Measurements from ENCODE around the gene SEC14L3. TPM values are rescaled to one million over a fixed set of nuclear protein-coding genes. Genes with fewer than 3 reads are reported as not detected.

Gene SEC14L3
- total and polyA plus RNA-seq, 2 donors from 2014 or later = not detected

DNA sequence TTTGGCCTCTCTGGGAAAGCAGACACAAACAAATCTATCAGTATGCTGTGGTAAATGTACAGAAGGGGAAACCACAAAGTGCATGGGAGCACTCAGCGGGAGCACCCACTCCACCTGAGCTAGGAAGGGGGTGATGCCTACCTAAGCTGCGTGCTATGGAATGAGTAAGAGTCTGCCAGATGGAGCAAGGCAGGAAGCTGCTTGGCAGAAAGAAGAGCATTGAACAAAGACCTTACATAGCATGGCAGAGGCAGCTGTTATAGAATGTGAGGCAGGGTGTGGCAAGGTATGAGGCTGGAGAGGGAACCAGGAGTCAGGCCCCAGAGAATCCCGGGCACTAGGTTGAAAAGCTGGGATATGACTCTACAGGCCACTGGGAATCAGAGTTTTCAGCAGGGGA is 60.0 kb downstream of the SEC14L3 start:
- Histone ChIP-seq H3K36me3 (ENCODE audit: control insufficient read depth in 2 of 3, insufficient read depth in 3 of 3, low read length in 3 of 3) (peaks cover 0 to 25% (median 7%) of the 10 kb centered on the region in 3 donors), H3K4me3 (ENCODE audit: low read length in 3 of 3) (no peak overlapping the region), H3K9me3 (ENCODE audit: control insufficient read depth in 2 of 3, insufficient read depth in 1 of 3, low read length in 3 of 3) (no peaks in the 10 kb centered on the region), H3K27ac (ENCODE audit: low read depth in 2 of 2, low read length in 2 of 2) (no peak overlapping the region), H3K9ac (ENCODE audit: low read length in 3 of 3) (no peak overlapping the region), H3K27me3 (ENCODE audit: control insufficient read depth, insufficient read depth, low read length) (no peaks in the 10 kb centered on the region), H3K4me1 (ENCODE audit: control insufficient read depth in 2 of 3, insufficient read depth in 2 of 3, low read depth in 1 of 3, low read length in 3 of 3) (no peaks in the 10 kb centered on the region)
- TF ChIP-seq CTCF (IDR thresholded peaks at IDR 0.05; ENCODE audit: borderline replicate concordance, extremely low read depth, insufficient read depth) = no peak
- FAIRE-seq (no peak), DNase-seq (no peak)
- intact Hi-C loops (cut with DNase I) = no loop called here

Other genes with a start within 250 kb of the SEC14L3 start
- 10.7 TPM for gene LIF, start 225.3 kb downstream of the SEC14L3 start, total RNA-seq
- gene LIF, start 225.3 kb downstream of the SEC14L3 start, polyA plus RNA-seq (ENCODE audit: insufficient read depth, low read depth, low replicate concordance) = 0.67 TPM
- gene OSM, start 205.2 kb downstream of the SEC14L3 start, total RNA-seq = 1.2 TPM
- 0.56 TPM for gene OSM, start 205.2 kb downstream of the SEC14L3 start, polyA plus RNA-seq (ENCODE audit: insufficient read depth, low read depth, low replicate concordance)
- gene CASTOR1, start 182.5 kb downstream of the SEC14L3 start, total RNA-seq = 16.5 TPM
- 71.7 TPM for gene CASTOR1, start 182.5 kb downstream of the SEC14L3 start, polyA plus RNA-seq (ENCODE audit: insufficient read depth, low read depth, low replicate concordance)
- gene TBC1D10A, start 145.1 kb downstream of the SEC14L3 start, total RNA-seq = 34.5 TPM
- 31.0 TPM for gene TBC1D10A, start 145.1 kb downstream of the SEC14L3 start, polyA plus RNA-seq (ENCODE audit: insufficient read depth, low read depth, low replicate concordance)
- 179 TPM for gene SF3A1, start 115.1 kb downstream of the SEC14L3 start, total RNA-seq
- gene SF3A1, start 115.1 kb downstream of the SEC14L3 start, polyA plus RNA-seq (ENCODE audit: insufficient read depth, low read depth, low replicate concordance) = 23.7 TPM
- gene CCDC157, start 115.0 kb downstream of the SEC14L3 start, total RNA-seq = 5.1 TPM
- gene CCDC157, start 115.0 kb downstream of the SEC14L3 start, polyA plus RNA-seq (ENCODE audit: insufficient read depth, low read depth, low replicate concordance) = 6.0 TPM
- 19.7 TPM for gene RNF215, start 84.6 kb downstream of the SEC14L3 start, total RNA-seq
- gene RNF215, start 84.6 kb downstream of the SEC14L3 start, polyA plus RNA-seq (ENCODE audit: insufficient read depth, low read depth, low replicate concordance) = 15.9 TPM
- 13.5 TPM for gene SEC14L2, start 75.0 kb downstream of the SEC14L3 start, total RNA-seq
- 17.3 TPM for gene SEC14L2, start 75.0 kb downstream of the SEC14L3 start, polyA plus RNA-seq (ENCODE audit: insufficient read depth, low read depth, low replicate concordance)
- gene MTFP1, start 46.2 kb downstream of the SEC14L3 start, total RNA-seq = 8.1 TPM
- 82.6 TPM for gene MTFP1, start 46.2 kb downstream of the SEC14L3 start, polyA plus RNA-seq (ENCODE audit: insufficient read depth, low read depth, low replicate concordance)
- 0.63 TPM for gene SEC14L4, start 33.7 kb upstream of the SEC14L3 start, total RNA-seq
- 0.41 TPM for gene SEC14L4, start 33.7 kb upstream of the SEC14L3 start, polyA plus RNA-seq (ENCODE audit: insufficient read depth, low read depth, low replicate concordance)
- 13.9 TPM for gene SEC14L6, start 74.7 kb upstream of the SEC14L3 start, total RNA-seq
- 16.5 TPM for gene SEC14L6, start 74.7 kb upstream of the SEC14L3 start, polyA plus RNA-seq (ENCODE audit: insufficient read depth, low read depth, low replicate concordance)
- gene GAL3ST1, start 102.6 kb upstream of the SEC14L3 start, total RNA-seq = 16.1 TPM
- 34.3 TPM for gene GAL3ST1, start 102.6 kb upstream of the SEC14L3 start, polyA plus RNA-seq (ENCODE audit: insufficient read depth, low read depth, low replicate concordance)
- 68.4 TPM for gene PES1, start 119.9 kb upstream of the SEC14L3 start, total RNA-seq
- gene PES1, start 119.9 kb upstream of the SEC14L3 start, polyA plus RNA-seq (ENCODE audit: insufficient read depth, low read depth, low replicate concordance) = 57.0 TPM
- gene TCN2, start 135.2 kb upstream of the SEC14L3 start, total RNA-seq = 71.3 TPM
- 174 TPM for gene TCN2, start 135.2 kb upstream of the SEC14L3 start, polyA plus RNA-seq (ENCODE audit: insufficient read depth, low read depth, low replicate concordance)
- 3.2 TPM for gene SLC35E4, start 163.8 kb upstream of the SEC14L3 start, total RNA-seq
- gene SLC35E4, start 163.8 kb upstream of the SEC14L3 start, polyA plus RNA-seq (ENCODE audit: insufficient read depth, low read depth, low replicate concordance) = 1.8 TPM
- gene DUSP18, start 195.9 kb upstream of the SEC14L3 start, total RNA-seq = 14.0 TPM
- 3.6 TPM for gene DUSP18, start 195.9 kb upstream of the SEC14L3 start, polyA plus RNA-seq (ENCODE audit: insufficient read depth, low read depth, low replicate concordance)
- 4.0 TPM for gene OSBP2, start 222.9 kb upstream of the SEC14L3 start, total RNA-seq
- 3.4 TPM for gene OSBP2, start 222.9 kb upstream of the SEC14L3 start, polyA plus RNA-seq (ENCODE audit: insufficient read depth, low read depth, low replicate concordance)